GM12865 (cell line): ENCODE measurements around the gene WAS.
"Not testable (repeated sequence)": the region's sequence is repeated elsewhere in the genome, so short reads cannot be mapped to it uniquely, and the experiment has no call there.

Experiments used
- DNase-seq: peaks from one replicate; pipeline ENCODE4 v3.0.0; 2010; ENCODE audit warnings: low read depth
- H3K4me3 ChIP-seq: 2 replicates; pipeline ENCODE4 v1.5.1; 2011; ENCODE audit warnings: mild to moderate bottlenecking, low read depth, low read length, control low read depth
- CTCF ChIP-seq: IDR thresholded peaks from 2 replicates; pipeline ENCODE4 v1.5.1; 2011; ENCODE audit warnings: low read length, control low read depth, low read depth, inconsistent platforms; ENCODE audit not compliant: insufficient read depth; ENCODE audit errors: missing control alignments

The WAS gene

GRCh38 chrX:48688531-48689150 is 5.0 kb downstream of the WAS start:
- H3K4me3 ChIP-seq: no peak overlapping the region
- DNase-seq: no peak
- no peak for TF ChIP-seq CTCF

GRCh38 chrX:48689208-48689920 is 5.8 kb downstream of the WAS start:
- DNase-seq: no peak
- no peak overlapping the region for H3K4me3 ChIP-seq
- TF ChIP-seq CTCF: no peak

GRCh38 chrX:48691746-48692145 is 8.1 kb downstream of the WAS start:
- H3K4me3 ChIP-seq, DNase-seq: not testable (repeated sequence)

- TF ChIP-seq CTCF: no peak
- no peak for DNase-seq
- no peak overlapping the region for H3K4me3 ChIP-seq
Measured at GRCh38 chrX:48694776-48695533, 11.4 kb downstream of the WAS start.

- no peak for TF ChIP-seq CTCF
- peak overlapping the region; percentile 53 for H3K4me3 ChIP-seq
- no peak for DNase-seq
Measured at GRCh38 chrX:48695534-48695896, 11.9 kb downstream of the WAS start.

- DNase-seq: no peak
- no peak for TF ChIP-seq CTCF
- H3K4me3 ChIP-seq: peak overlapping the region; percentile 53
Measured at GRCh38 chrX:48695925-48696300, 12.3 kb downstream of the WAS start.

- no peak for TF ChIP-seq CTCF
- peak within 1 kb of the TSS; percentile 84 for H3K4me3 ChIP-seq
- peak; percentile 94 for DNase-seq
Measured at GRCh38 chrX:48696301-48696908, 12.8 kb downstream of the WAS start, which contains the start of gene SUV39H1. Gene SUV39H1 (plus strand): TSS chrX:48696734. CDS start chrX:48696785, 51 bp downstream.
